GM18519 (cell line): ENCODE results near the gene CHRNB4.
"Not testable (repeated sequence)": the region's sequence is repeated elsewhere in the genome, so short reads cannot be mapped to it uniquely, and the experiment has no call there.

Experiments used
- ATAC-seq: cut with Tn5 transposase; IDR thresholded peaks from one replicate; pipeline ENCODE4 v1.9.1; 2021; ENCODE audit warnings: mild to moderate bottlenecking, moderate library complexity; ENCODE audit not compliant: unreplicated experiment, low FRiP score

The CHRNB4 gene

GRCh38 chr15:78618490-78618934 lies 22.5 kb downstream of the CHRNB4 start:
- ATAC-seq, result no peak

- no peak for ATAC-seq
Measured at GRCh38 chr15:78618064-78618463, 22.9 kb downstream of the CHRNB4 start.

GRCh38 chr15:78617516-78617915 lies 23.5 kb downstream of the CHRNB4 start:
- no peak for ATAC-seq

GRCh38 chr15:78617076-78617475 lies 23.9 kb downstream of the CHRNB4 start:
- no peak for ATAC-seq

GRCh38 chr15:78616506-78616905 lies 24.5 kb downstream of the CHRNB4 start:
- ATAC-seq, result no peak

GRCh38 chr15:78615151-78615589 lies 25.8 kb downstream of the CHRNB4 start:
- ATAC-seq, result no peak

GRCh38 chr15:78614021-78614420 lies 27.0 kb downstream of the CHRNB4 start:
- ATAC-seq, result no peak

GRCh38 chr15:78609551-78609950 lies 31.5 kb downstream of the CHRNB4 start:
- not testable (repeated sequence) for ATAC-seq

- ATAC-seq, result no peak
Measured at GRCh38 chr15:78605680-78606079, 35.3 kb downstream of the CHRNB4 start.

GRCh38 chr15:78605201-78605600 lies 35.8 kb downstream of the CHRNB4 start:
- no peak for ATAC-seq

- no peak for ATAC-seq
Measured at GRCh38 chr15:78604420-78604819, 36.6 kb downstream of the CHRNB4 start.

- ATAC-seq, result no peak
Measured at GRCh38 chr15:78603467-78603866, 37.5 kb downstream of the CHRNB4 start.

- ATAC-seq, result no peak
Measured at GRCh38 chr15:78599189-78599588, 41.8 kb downstream of the CHRNB4 start.

GRCh38 chr15:78598348-78598747 lies 42.7 kb downstream of the CHRNB4 start:
- ATAC-seq, result no peak

- no peak for ATAC-seq
Measured at GRCh38 chr15:78597583-78597982, 43.4 kb downstream of the CHRNB4 start.

GRCh38 chr15:78574944-78575343 lies 66.1 kb downstream of the CHRNB4 start:
- no peak for ATAC-seq
